GM23248 (cell line): ENCODE results near the gene NUDT22. TPM values are rescaled to one million over a fixed set of nuclear protein-coding genes. Genes with fewer than 3 reads are reported as not detected.

Experiments
- DNase-seq: peaks from one replicate; pipeline ENCODE4 v3.0.0-alpha.2; 2015
- H2AFZ ChIP-seq: fragments of 200-600 bp; sonication (generic); 2 replicates; pipeline ENCODE4 v1.6.1; 2016; ENCODE audit warnings: antibody characterized with exemption
- H3F3A ChIP-seq: fragments of 200-600 bp; sonication (generic); 2 replicates; pipeline ENCODE4 v1.6.1; 2016; ENCODE audit warnings: mild to moderate bottlenecking, antibody characterized with exemption, mixed run types; ENCODE audit not compliant: insufficient read depth
- H3K27ac ChIP-seq: fragments of 200-600 bp; sonication (generic); 2 replicates; pipeline ENCODE4 v1.5.1; 2016; ENCODE audit warnings: mild to moderate bottlenecking
- H3K27me3 ChIP-seq: fragments of 200-600 bp; sonication (generic); replicated peaks from 2 replicates; pipeline ENCODE4 v1.6.1; 2016; ENCODE audit warnings: mild to moderate bottlenecking; ENCODE audit not compliant: insufficient read depth
- H3K36me3 ChIP-seq: fragments of 200-600 bp; sonication (generic); 2 replicates; pipeline ENCODE4 v1.6.1; 2016; ENCODE audit warnings: low read depth, mild to moderate bottlenecking
- H3K4me1 ChIP-seq: fragments of 200-600 bp; sonication (generic); 2 replicates; pipeline ENCODE4 v1.6.1; 2016; ENCODE audit warnings: mild to moderate bottlenecking; ENCODE audit not compliant: insufficient read depth
- H3K4me2 ChIP-seq: fragments of 200-600 bp; sonication (generic); one replicate; pipeline ENCODE4 v1.6.1; 2016; ENCODE audit warnings: mild to moderate bottlenecking; ENCODE audit not compliant: unreplicated experiment
- H3K4me3 ChIP-seq: fragments of 200-600 bp; sonication (generic); 2 replicates; pipeline ENCODE4 v1.5.1; 2016; ENCODE audit warnings: mild to moderate bottlenecking
- H3K79me2 ChIP-seq: fragments of 200-600 bp; sonication (generic); 2 replicates; pipeline ENCODE4 v1.6.1; 2016; ENCODE audit warnings: mild to moderate bottlenecking; ENCODE audit not compliant: insufficient read depth
- H3K9ac ChIP-seq: fragments of 200-600 bp; sonication (generic); 2 replicates; pipeline ENCODE4 v1.6.1; 2016; ENCODE audit warnings: mild to moderate bottlenecking
- H3K9me2 ChIP-seq: fragments of 200-600 bp; sonication (generic); 2 replicates; pipeline ENCODE4 v1.6.1; 2016; ENCODE audit warnings: mixed run types, mild to moderate bottlenecking, moderate library complexity; ENCODE audit not compliant: insufficient read depth
- H3K9me3 ChIP-seq: fragments of 200-600 bp; sonication (generic); one replicate; pipeline ENCODE4 v1.6.1; 2017; ENCODE audit warnings: low read depth
- H4K20me1 ChIP-seq: fragments of 200-600 bp; sonication (generic); 2 replicates; pipeline ENCODE4 v1.6.0; 2016; ENCODE audit not compliant: insufficient read depth
- EZH2 ChIP-seq: fragments of 200-600 bp; sonication (generic); IDR thresholded peaks from 2 replicates; pipeline ENCODE4 v1.6.1; 2018; ENCODE audit warnings: antibody characterized with exemption, mild to moderate bottlenecking; ENCODE audit not compliant: insufficient read depth, poor library complexity, severe bottlenecking
- EZH2phosphoT487 ChIP-seq: fragments of 200-600 bp; sonication (generic); IDR thresholded peaks from 2 replicates; pipeline ENCODE4 v1.6.1; 2018; ENCODE audit warnings: antibody characterized with exemption, moderate library complexity, mild to moderate bottlenecking, low read depth; ENCODE audit not compliant: insufficient read depth
- WGBS, 2 experiments: methylation state at CpG; one replicate each; pipeline ENCODE4 v1.1.6; 2015 to 2017; ENCODE audit warnings: low lambda C conversion rate in 2 of 2, low coverage in 1 of 2; ENCODE audit errors: missing lambda C conversion rate in 2 of 2; 5-methylcytosine and 5-hydroxymethylcytosine counted together
- in situ Hi-C: fragments of 300-500 bp; cut with MboI; formaldehyde crosslinking; loops from 2 replicates; pipeline ENCODE4 v1.15.0; 2020
- polyA plus RNA-seq: library from polyadenylated mRNA; unstranded; fragments of >200 nt; fragmentation: Nextera tagmentation; extraction: Ambion mirVana; gene quantifications from 2 replicates; pipeline ENCODE4 v1.2.1, GENCODE V29; 2016
- total RNA-seq: library from RNA; depleted of rRNA; stranded (reverse); fragments of >200 nt; shearing (Covaris generic); gene quantifications from 2 replicates; pipeline ENCODE4 v1.2.3, GENCODE V29; 2014; rRNA removed

NUDT22 gene
- total and polyA plus RNA-seq, 2 experiments from 2014 or later = 74.5 to 97.9 TPM

- Histone ChIP-seq H3K79me2 (peaks cover 39% of the 10 kb centered on the region), H3K4me1 (peaks cover 16% of the 10 kb centered on the region), H3K9me2 (no peaks in the 10 kb centered on the region), H3F3A (peaks cover 25% of the 10 kb centered on the region), H4K20me1 (no peaks in the 10 kb centered on the region), H3K9me3 (no peaks in the 10 kb centered on the region), H3K4me2 (no peak overlapping the region), H3K36me3 (0 out of 2 replicates have a peak, but pooled peaks cover 8% of the 10 kb centered on the region), H3K27me3 (no peaks in the 10 kb centered on the region), H2AFZ (no peak overlapping the region), H3K27ac (no peak overlapping the region), H3K9ac (no peak overlapping the region), H3K4me3 (no peak overlapping the region)
- TF ChIP-seq EZH2 = no peak
- TF ChIP-seq EZH2phosphoT487 = no peak
- WGBS, 2 experiments = 82 to 84% methylated on average over 8 of the region's 8 CpGs
- in situ Hi-C loops = no loop called here
- DNase-seq = no peak
Measured at GRCh38 chr11:64278576-64279190, 52.6 kb downstream of the NUDT22 start.

Other genes with a start within 250 kb of the NUDT22 start
- 35.5 and 48.3 TPM in 2 replicates for gene OTUB1, start 239.8 kb upstream of the NUDT22 start, total RNA-seq
- gene OTUB1, start 239.8 kb upstream of the NUDT22 start, polyA plus RNA-seq = 123 and 130 TPM in 2 replicates
- 0.22 TPM in 1 of 2 replicates, not detected in the other for gene FLRT1, start 190.3 kb upstream of the NUDT22 start, total RNA-seq
- gene FLRT1, start 190.3 kb upstream of the NUDT22 start, polyA plus RNA-seq = 0.09 TPM in 1 of 2 replicates, not detected in the other
- 21.0 and 403 TPM in 2 replicates for gene MACROD1, start 60.2 kb upstream of the NUDT22 start, total RNA-seq
- gene MACROD1, start 60.2 kb upstream of the NUDT22 start, polyA plus RNA-seq = 18.6 and 21.2 TPM in 2 replicates
- 115 and 123 TPM in 2 replicates for gene STIP1, start 40.1 kb upstream of the NUDT22 start, total RNA-seq
- 128 and 132 TPM in 2 replicates for gene STIP1, start 40.1 kb upstream of the NUDT22 start, polyA plus RNA-seq
- gene FERMT3, start 19.6 kb upstream of the NUDT22 start, total RNA-seq = 0.51 and 3.9 TPM in 2 replicates
- gene FERMT3, start 19.6 kb upstream of the NUDT22 start, polyA plus RNA-seq = 1.5 and 2.5 TPM in 2 replicates
- 53.7 and 66.0 TPM in 2 replicates for gene TRPT1, start 88 bp upstream of the NUDT22 start, total RNA-seq
- gene TRPT1, start 88 bp upstream of the NUDT22 start, polyA plus RNA-seq = 50.7 and 54.7 TPM in 2 replicates
- 2.7 and 11.0 TPM in 2 replicates for gene DNAJC4, start 4.3 kb downstream of the NUDT22 start, total RNA-seq
- 33.4 and 34.7 TPM in 2 replicates for gene DNAJC4, start 4.3 kb downstream of the NUDT22 start, polyA plus RNA-seq
- 17.7 and 27.8 TPM in 2 replicates for gene VEGFB, start 8.3 kb downstream of the NUDT22 start, total RNA-seq
- 21.6 and 22.6 TPM in 2 replicates for gene VEGFB, start 8.3 kb downstream of the NUDT22 start, polyA plus RNA-seq
- 40.7 and 54.4 TPM in 2 replicates for gene FKBP2, start 14.8 kb downstream of the NUDT22 start, total RNA-seq
- gene FKBP2, start 14.8 kb downstream of the NUDT22 start, polyA plus RNA-seq = 185 and 188 TPM in 2 replicates
- gene PPP1R14B, start 20.7 kb downstream of the NUDT22 start, total RNA-seq = 231 and 239 TPM in 2 replicates
- gene PPP1R14B, start 20.7 kb downstream of the NUDT22 start, polyA plus RNA-seq = 115 and 150 TPM in 2 replicates
- gene PLCB3, start 25.3 kb downstream of the NUDT22 start, total RNA-seq = 32.7 and 41.7 TPM in 2 replicates
- gene PLCB3, start 25.3 kb downstream of the NUDT22 start, polyA plus RNA-seq = 6.5 and 7.5 TPM in 2 replicates
- gene BAD, start 58.4 kb downstream of the NUDT22 start, total RNA-seq = 94.8 and 170 TPM in 2 replicates
- 146 and 159 TPM in 2 replicates for gene BAD, start 58.4 kb downstream of the NUDT22 start, polyA plus RNA-seq
- gene GPR137, start 59.6 kb downstream of the NUDT22 start, total RNA-seq = 20.9 and 37.6 TPM in 2 replicates
- gene GPR137, start 59.6 kb downstream of the NUDT22 start, polyA plus RNA-seq = 35.7 and 37.0 TPM in 2 replicates
- gene KCNK4, start 65.0 kb downstream of the NUDT22 start, total RNA-seq = not detected in 2 replicates
- 0.13 TPM in 1 of 2 replicates, not detected in the other for gene KCNK4, start 65.0 kb downstream of the NUDT22 start, polyA plus RNA-seq
- not detected in 2 replicates for gene CATSPERZ, start 74.1 kb downstream of the NUDT22 start, total RNA-seq
- gene CATSPERZ, start 74.1 kb downstream of the NUDT22 start, polyA plus RNA-seq = not detected in 2 replicates
- gene ESRRA, start 79.2 kb downstream of the NUDT22 start, total RNA-seq = 38.6 and 41.9 TPM in 2 replicates
- gene ESRRA, start 79.2 kb downstream of the NUDT22 start, polyA plus RNA-seq = 17.2 and 18.1 TPM in 2 replicates
- 161 and 183 TPM in 2 replicates for gene TRMT112, start 91.3 kb downstream of the NUDT22 start, total RNA-seq
- gene TRMT112, start 91.3 kb downstream of the NUDT22 start, polyA plus RNA-seq = 269 and 282 TPM in 2 replicates
- gene PRDX5, start 91.8 kb downstream of the NUDT22 start, total RNA-seq = 243 and 260 TPM in 2 replicates
- 436 and 451 TPM in 2 replicates for gene PRDX5, start 91.8 kb downstream of the NUDT22 start, polyA plus RNA-seq
- gene CCDC88B, start 113.9 kb downstream of the NUDT22 start, total RNA-seq = 1.8 TPM in 2 replicates
- gene CCDC88B, start 113.9 kb downstream of the NUDT22 start, polyA plus RNA-seq = 2.6 and 3.1 TPM in 2 replicates
- 61.0 and 81.8 TPM in 2 replicates for gene RPS6KA4, start 132.9 kb downstream of the NUDT22 start, total RNA-seq
- 12.2 and 13.6 TPM in 2 replicates for gene RPS6KA4, start 132.9 kb downstream of the NUDT22 start, polyA plus RNA-seq